GM12878 (cell line): ENCODE results near the gene PIM2. TPM values are rescaled to one million over a fixed set of nuclear protein-coding genes. Genes with fewer than 3 reads are reported as not detected.

Experiments
- ATAC-seq: fragments of 200-7000 bp; cut with Tn5 transposase; 3 replicates; pipeline ENCODE4 v1.9.1; 2020; ENCODE audit warnings: mild to moderate bottlenecking, moderate library complexity
- BruUV-seq: library from RNA; stranded (reverse); fragments of 400-500 nt; replicated peaks from 2 replicates; lab custom pipeline; 2021; lab: Mats Ljungman, UMichigan
- CTCF ChIA-PET: fragments of 300-600 bp; sonication (Branson Sonifier 250); formaldehyde crosslinking; extraction: SDS; loops from one replicate; lab custom pipeline; 2021; ENCODE audit warnings: inconsistent platforms; lab: Yijun Ruan, JAX
- POLR2A ChIA-PET: fragments of 350-600 bp; formaldehyde crosslinking; extraction: SDS; loops from one replicate; lab custom pipeline; 2021; ENCODE audit warnings: inconsistent platforms; lab: Charles Lee
- RAD21 ChIA-PET: fragments of 300-600 bp; sonication (Branson Sonifier 250); formaldehyde crosslinking; loops from one replicate; lab custom pipeline; 2023; ENCODE audit warnings: antibody characterized with exemption; ENCODE audit not compliant: unreplicated experiment; lab: Charles Lee
- SMC1A ChIA-PET: fragments of 300-600 bp; sonication (Branson Sonifier 250); formaldehyde crosslinking; loops from one replicate; lab custom pipeline; 2023; ENCODE audit not compliant: unreplicated experiment, uncharacterized antibody; lab: Charles Lee
- DNase-seq: peaks from one replicate; pipeline ENCODE4 v3.0.0-alpha.2; 2011; ENCODE audit warnings: low read depth, low spot score
- FAIRE-seq: peaks from 3 replicates; lab custom pipeline; 2011; peaks lifted over from hg19 to GRCh38; lab: Jason Lieb, UNC
- H2AFZ ChIP-seq: 2 replicates; pipeline ENCODE4 v1.6.0; 2011; ENCODE audit warnings: low read depth, low read length, control low read depth; ENCODE audit not compliant: control insufficient read depth
- H3K27ac ChIP-seq: 2 replicates; pipeline ENCODE4 v1.5.1; 2011; ENCODE audit warnings: control low read depth; ENCODE audit not compliant: control insufficient read depth, insufficient read depth
- H3K27me3 ChIP-seq, 2 experiments: replicated peaks in 1 of 2; 2 replicates each; pipeline versions ENCODE4 v1.6.0 to v1.6.1; 2011; ENCODE audit warnings: low read length in 1 of 2; ENCODE audit not compliant: control insufficient read depth in 2 of 2, insufficient read depth in 2 of 2
- H3K36me3 ChIP-seq, 2 experiments: 2 replicates each; pipeline ENCODE4 v1.5.1; 2011; ENCODE audit warnings: low read length in 1 of 2; ENCODE audit not compliant: control insufficient read depth in 2 of 2, insufficient read depth in 2 of 2
- H3K4me1 ChIP-seq: 2 replicates; pipeline ENCODE4 v1.6.1; 2011; ENCODE audit warnings: mild to moderate bottlenecking, low read length, moderate library complexity, mixed read lengths; ENCODE audit not compliant: control insufficient read depth, insufficient read depth
- H3K4me2 ChIP-seq: 2 replicates; pipeline ENCODE4 v1.6.0; 2011; ENCODE audit warnings: control low read depth; ENCODE audit not compliant: control insufficient read depth, insufficient read depth
- H3K4me3 ChIP-seq: fragments of 200-600 bp; sonication (generic); 2 replicates; pipeline ENCODE4 v1.5.1; 2016
- H3K79me2 ChIP-seq: 2 replicates; pipeline ENCODE4 v1.6.0; 2011; ENCODE audit warnings: low read length; ENCODE audit not compliant: control insufficient read depth, insufficient read depth
- H3K9ac ChIP-seq: 2 replicates; pipeline ENCODE4 v1.8.0; 2011; ENCODE audit warnings: low read length, control low read depth, mixed read lengths; ENCODE audit not compliant: control insufficient read depth, insufficient read depth
- H3K9me3 ChIP-seq: replicated peaks from 3 replicates; pipeline ENCODE4 v1.5.1; 2011; ENCODE audit warnings: mild to moderate bottlenecking, low read length; ENCODE audit not compliant: control insufficient read depth, insufficient read depth
- H4K20me1 ChIP-seq: 2 replicates; pipeline ENCODE4 v1.6.0; 2011; ENCODE audit not compliant: control insufficient read depth, insufficient read depth
- CHD4 ChIP-seq: fragments of 200-600 bp; sonication (generic); IDR thresholded peaks from 2 replicates; pipeline ENCODE4 v1.6.1; 2016; ENCODE audit warnings: mild to moderate bottlenecking
- EGR1 ChIP-seq, 2 experiments: IDR thresholded peaks; 1 replicate in 1 of 2; 2 replicates in 1 of 2; pipeline ENCODE4 v1.6.1; 2011 to 2012; ENCODE audit warnings: low read depth in 2 of 2, low read length in 2 of 2, borderline replicate concordance in 1 of 2, mild to moderate bottlenecking in 1 of 2, moderate library complexity in 1 of 2
- KAT2A ChIP-seq: conservative IDR thresholded peaks from 2 replicates; pipeline ENCODE4 v1.6.1; 2011; ENCODE audit warnings: low read depth, low read length; ENCODE audit not compliant: control insufficient read depth
- PAX8 ChIP-seq: fragments of 450-650 bp; IDR thresholded peaks from 2 replicates; pipeline ENCODE4 v1.6.1; 2017; ENCODE audit warnings: mild to moderate bottlenecking, moderate library complexity
- SMAD1 ChIP-seq: fragments of 450-650 bp; IDR thresholded peaks from 2 replicates; pipeline ENCODE4 v1.6.1; 2018; ENCODE audit warnings: mild to moderate bottlenecking, low read depth; ENCODE audit not compliant: partially characterized antibody
- YY1 ChIP-seq: IDR thresholded peaks from 2 replicates; pipeline ENCODE4 v1.6.1; 2011; ENCODE audit warnings: low read depth, mild to moderate bottlenecking, low read length
- ZNF274 ChIP-seq: IDR thresholded peaks from one replicate; pipeline ENCODE4 v1.8.0; 2011; ENCODE audit not compliant: insufficient read length, insufficient read depth
- WGBS: methylation state at CpG from one replicate; pipeline ENCODE4 v1.1.6; 2016; ENCODE audit warnings: low lambda C conversion rate; ENCODE audit not compliant: insufficient replicate concordance, insufficient coverage; ENCODE audit errors: missing lambda C conversion rate; 5-methylcytosine and 5-hydroxymethylcytosine counted together
- in situ Hi-C: fragments of 300-500 bp; cut with MboI; formaldehyde crosslinking; loops from 9 replicates; pipeline ENCODE4 v1.14.3; 2018; ENCODE audit warnings: mixed read lengths
- intact Hi-C: fragments of 100-400 bp; cut with micrococcal nuclease; formaldehyde crosslinking; loops from one replicate; pipeline ENCODE4 v1.14.2; 2022; ENCODE audit not compliant: unreplicated experiment
- polyA plus RNA-seq, 11 experiments: library from polyadenylated mRNA; depleted of rRNA in 4 of 11; unstranded in 6 of 11; stranded (reverse) in 5 of 11; fragments of >200 nt; fragmentation: Nextera tagmentation in 4 of 11; fragmentation: Illumina TruSeq in 1 of 11; extraction: Ambion mirVana in 4 of 11; extraction: Trizol in 1 of 11; gene quantifications; 1 replicate in 1 of 11; 2 replicates in 10 of 11; pipeline versions ENCODE4 v1.2.1 to v1.2.3, GENCODE V29; 2011 to 2016; ENCODE audit warnings: inconsistent platforms in 2 of 11, missing spikeins in 2 of 11, low read depth in 1 of 11
- total RNA-seq, 4 experiments: library from RNA; depleted of rRNA in 3 of 4; stranded (reverse); fragments of >200 nt in 3 of 4; fragmentation: Illumina TruSeq in 1 of 4; extraction: Trizol in 1 of 4; gene quantifications; 2 replicates each; pipeline versions ENCODE4 v1.2.1 to v1.2.3, GENCODE V29; 2013 to 2021
- TF ChIP-seq, protein P1 (sequence below): fragments of 450-650 bp; formaldehyde crosslinking; IDR thresholded peaks from 2 replicates; pipeline ENCODE4 v1.4.0; 2020; ENCODE audit warnings: mild to moderate bottlenecking, moderate library complexity
- TF ChIP-seq, protein P2 (sequence below): IDR thresholded peaks from 2 replicates; pipeline ENCODE4 v1.6.1; 2011; ENCODE audit warnings: borderline replicate concordance, low read depth, mild to moderate bottlenecking, moderate library complexity, low read length; ENCODE audit not compliant: insufficient read depth, poor library complexity, severe bottlenecking
- TF ChIP-seq, protein P3 (sequence below): fragments of 450-650 bp; IDR thresholded peaks from 2 replicates; pipeline ENCODE4 v1.6.1; 2017; ENCODE audit warnings: mild to moderate bottlenecking
- TF ChIP-seq, protein P4 (sequence below): fragments of 150-350 bp; IDR thresholded peaks from 2 replicates; pipeline ENCODE4 v1.6.1; 2014; ENCODE audit warnings: mild to moderate bottlenecking, low read depth, low read length
- TF ChIP-seq, protein P5 (sequence below): fragments of 450-650 bp; IDR thresholded peaks from 2 replicates; pipeline ENCODE4 v1.6.1; 2014; ENCODE audit warnings: mild to moderate bottlenecking

The PIM2 gene
- total and polyA plus RNA-seq, 10 of the 15 experiments (the other 5 are each of a cell fraction or from before 2014, with no cell fraction given) = 19.2 to 96.8 (median 32.3) TPM

DNA sequence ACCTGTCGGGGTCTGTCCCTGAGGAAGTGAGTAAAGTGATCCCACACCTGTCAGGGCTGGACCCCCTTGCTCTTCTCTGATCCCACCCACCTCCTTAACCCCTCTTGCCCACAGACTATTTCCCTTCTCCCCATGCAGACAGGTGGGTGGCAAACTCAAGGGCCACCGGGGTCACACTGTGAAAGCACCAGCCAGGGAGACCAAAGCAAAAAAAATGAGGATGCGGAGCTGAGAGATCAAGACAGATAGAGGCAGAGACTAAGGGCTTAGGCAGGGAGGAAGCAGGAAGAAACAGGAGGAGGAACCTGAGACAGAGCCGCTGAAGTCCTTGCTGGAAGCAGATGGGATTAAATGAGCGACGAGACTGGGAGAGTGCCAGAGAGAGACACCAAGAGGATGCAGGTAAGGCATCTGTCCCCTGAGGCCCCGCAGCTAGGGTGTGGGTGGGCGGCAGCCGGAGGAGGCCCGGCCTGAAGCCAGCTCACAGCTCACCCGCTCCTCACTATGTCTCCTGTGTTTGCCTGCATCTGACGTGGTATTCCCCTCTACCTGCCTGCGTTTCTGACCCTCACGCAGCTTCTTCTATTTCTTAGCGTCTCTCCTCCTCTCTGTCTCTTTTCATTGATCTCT is 28.4 kb downstream of the PIM2 start:
- peak overlapping the region; percentile 69; the same call in 1 of the 2 replicates for H3K4me2 ChIP-seq
- ATAC-seq (no peak), DNase-seq (no peak), FAIRE-seq (no peak)
- no peaks in the 10 kb centered on the region for H3K79me2 ChIP-seq
- no peaks in the 10 kb centered on the region for H3K27me3 ChIP-seq
- no peaks in the 10 kb centered on the region for H3K36me3 ChIP-seq
- TF ChIP-seq KAT2A = no peak
- TF ChIP-seq, protein P1, sequence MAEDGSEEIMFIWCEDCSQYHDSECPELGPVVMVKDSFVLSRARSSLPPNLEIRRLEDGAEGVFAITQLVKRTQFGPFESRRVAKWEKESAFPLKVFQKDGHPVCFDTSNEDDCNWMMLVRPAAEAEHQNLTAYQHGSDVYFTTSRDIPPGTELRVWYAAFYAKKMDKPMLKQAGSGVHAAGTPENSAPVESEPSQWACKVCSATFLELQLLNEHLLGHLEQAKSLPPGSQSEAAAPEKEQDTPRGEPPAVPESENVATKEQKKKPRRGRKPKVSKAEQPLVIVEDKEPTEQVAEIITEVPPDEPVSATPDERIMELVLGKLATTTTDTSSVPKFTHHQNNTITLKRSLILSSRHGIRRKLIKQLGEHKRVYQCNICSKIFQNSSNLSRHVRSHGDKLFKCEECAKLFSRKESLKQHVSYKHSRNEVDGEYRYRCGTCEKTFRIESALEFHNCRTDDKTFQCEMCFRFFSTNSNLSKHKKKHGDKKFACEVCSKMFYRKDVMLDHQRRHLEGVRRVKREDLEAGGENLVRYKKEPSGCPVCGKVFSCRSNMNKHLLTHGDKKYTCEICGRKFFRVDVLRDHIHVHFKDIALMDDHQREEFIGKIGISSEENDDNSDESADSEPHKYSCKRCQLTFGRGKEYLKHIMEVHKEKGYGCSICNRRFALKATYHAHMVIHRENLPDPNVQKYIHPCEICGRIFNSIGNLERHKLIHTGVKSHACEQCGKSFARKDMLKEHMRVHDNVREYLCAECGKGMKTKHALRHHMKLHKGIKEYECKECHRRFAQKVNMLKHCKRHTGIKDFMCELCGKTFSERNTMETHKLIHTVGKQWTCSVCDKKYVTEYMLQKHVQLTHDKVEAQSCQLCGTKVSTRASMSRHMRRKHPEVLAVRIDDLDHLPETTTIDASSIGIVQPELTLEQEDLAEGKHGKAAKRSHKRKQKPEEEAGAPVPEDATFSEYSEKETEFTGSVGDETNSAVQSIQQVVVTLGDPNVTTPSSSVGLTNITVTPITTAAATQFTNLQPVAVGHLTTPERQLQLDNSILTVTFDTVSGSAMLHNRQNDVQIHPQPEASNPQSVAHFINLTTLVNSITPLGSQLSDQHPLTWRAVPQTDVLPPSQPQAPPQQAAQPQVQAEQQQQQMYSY (CRISPR knock-in tag) = no peak
- TF ChIP-seq, protein P2, sequence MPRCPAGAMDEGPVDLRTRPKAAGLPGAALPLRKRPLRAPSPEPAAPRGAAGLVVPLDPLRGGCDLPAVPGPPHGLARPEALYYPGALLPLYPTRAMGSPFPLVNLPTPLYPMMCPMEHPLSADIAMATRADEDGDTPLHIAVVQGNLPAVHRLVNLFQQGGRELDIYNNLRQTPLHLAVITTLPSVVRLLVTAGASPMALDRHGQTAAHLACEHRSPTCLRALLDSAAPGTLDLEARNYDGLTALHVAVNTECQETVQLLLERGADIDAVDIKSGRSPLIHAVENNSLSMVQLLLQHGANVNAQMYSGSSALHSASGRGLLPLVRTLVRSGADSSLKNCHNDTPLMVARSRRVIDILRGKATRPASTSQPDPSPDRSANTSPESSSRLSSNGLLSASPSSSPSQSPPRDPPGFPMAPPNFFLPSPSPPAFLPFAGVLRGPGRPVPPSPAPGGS = no peak
- no peak for TF ChIP-seq ZNF274
- TF ChIP-seq, protein P3, sequence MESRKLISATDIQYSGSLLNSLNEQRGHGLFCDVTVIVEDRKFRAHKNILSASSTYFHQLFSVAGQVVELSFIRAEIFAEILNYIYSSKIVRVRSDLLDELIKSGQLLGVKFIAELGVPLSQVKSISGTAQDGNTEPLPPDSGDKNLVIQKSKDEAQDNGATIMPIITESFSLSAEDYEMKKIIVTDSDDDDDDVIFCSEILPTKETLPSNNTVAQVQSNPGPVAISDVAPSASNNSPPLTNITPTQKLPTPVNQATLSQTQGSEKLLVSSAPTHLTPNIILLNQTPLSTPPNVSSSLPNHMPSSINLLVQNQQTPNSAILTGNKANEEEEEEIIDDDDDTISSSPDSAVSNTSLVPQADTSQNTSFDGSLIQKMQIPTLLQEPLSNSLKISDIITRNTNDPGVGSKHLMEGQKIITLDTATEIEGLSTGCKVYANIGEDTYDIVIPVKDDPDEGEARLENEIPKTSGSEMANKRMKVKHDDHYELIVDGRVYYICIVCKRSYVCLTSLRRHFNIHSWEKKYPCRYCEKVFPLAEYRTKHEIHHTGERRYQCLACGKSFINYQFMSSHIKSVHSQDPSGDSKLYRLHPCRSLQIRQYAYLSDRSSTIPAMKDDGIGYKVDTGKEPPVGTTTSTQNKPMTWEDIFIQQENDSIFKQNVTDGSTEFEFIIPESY = no peak
- TF ChIP-seq, protein P4, sequence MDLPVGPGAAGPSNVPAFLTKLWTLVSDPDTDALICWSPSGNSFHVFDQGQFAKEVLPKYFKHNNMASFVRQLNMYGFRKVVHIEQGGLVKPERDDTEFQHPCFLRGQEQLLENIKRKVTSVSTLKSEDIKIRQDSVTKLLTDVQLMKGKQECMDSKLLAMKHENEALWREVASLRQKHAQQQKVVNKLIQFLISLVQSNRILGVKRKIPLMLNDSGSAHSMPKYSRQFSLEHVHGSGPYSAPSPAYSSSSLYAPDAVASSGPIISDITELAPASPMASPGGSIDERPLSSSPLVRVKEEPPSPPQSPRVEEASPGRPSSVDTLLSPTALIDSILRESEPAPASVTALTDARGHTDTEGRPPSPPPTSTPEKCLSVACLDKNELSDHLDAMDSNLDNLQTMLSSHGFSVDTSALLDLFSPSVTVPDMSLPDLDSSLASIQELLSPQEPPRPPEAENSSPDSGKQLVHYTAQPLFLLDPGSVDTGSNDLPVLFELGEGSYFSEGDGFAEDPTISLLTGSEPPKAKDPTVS = no peak
- no peak for TF ChIP-seq SMAD1
- no peak for TF ChIP-seq PAX8
- TF ChIP-seq, protein P5, sequence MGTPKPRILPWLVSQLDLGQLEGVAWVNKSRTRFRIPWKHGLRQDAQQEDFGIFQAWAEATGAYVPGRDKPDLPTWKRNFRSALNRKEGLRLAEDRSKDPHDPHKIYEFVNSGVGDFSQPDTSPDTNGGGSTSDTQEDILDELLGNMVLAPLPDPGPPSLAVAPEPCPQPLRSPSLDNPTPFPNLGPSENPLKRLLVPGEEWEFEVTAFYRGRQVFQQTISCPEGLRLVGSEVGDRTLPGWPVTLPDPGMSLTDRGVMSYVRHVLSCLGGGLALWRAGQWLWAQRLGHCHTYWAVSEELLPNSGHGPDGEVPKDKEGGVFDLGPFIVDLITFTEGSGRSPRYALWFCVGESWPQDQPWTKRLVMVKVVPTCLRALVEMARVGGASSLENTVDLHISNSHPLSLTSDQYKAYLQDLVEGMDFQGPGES = no peak
- TF ChIP-seq EGR1 (IDR thresholded peaks at IDR 0.05; ENCODE audit: borderline replicate concordance in 1 of 2, low read depth in 2 of 2, low read length in 2 of 2) = no peak
- TF ChIP-seq CHD4 = no peak
- no peak for TF ChIP-seq YY1
- in situ Hi-C loops = no loop called here
- intact Hi-C loops = loop anchor here (5.0 to 10.0 kb wide), 2 partner anchors 243 to 416 kb away; partner anchors contain the start of genes FTSJ1 and SLC38A5
- no peaks in the 10 kb centered on the region for H3K4me1 ChIP-seq
- SMC1A ChIA-PET = interaction anchor here (1.1 kb wide), 1 partner anchor 239 kb away, joined by 4 read pairs; no protein-coding TSS in a partner anchor
- 29% methylated on average over 15 of the region's 15 CpGs for WGBS
- peak overlapping the region; percentile 23; the same call in 1 of the 2 replicates for H2AFZ ChIP-seq
- POLR2A ChIA-PET = no interaction called here
- no TSS peak for BruUV-seq
- H3K9me3 ChIP-seq = no peaks in the 10 kb centered on the region; the same call in 2 of the 3 replicates
- H3K9ac ChIP-seq = no peak overlapping the region
- no peaks in the 10 kb centered on the region for H4K20me1 ChIP-seq
- CTCF ChIA-PET = no interaction called here
- RAD21 ChIA-PET = interaction anchor here (1.2 kb wide), 1 partner anchor 56 kb away, joined by 6 read pairs; no protein-coding TSS in a partner anchor
- peak overlapping the region; percentile 67; the same call in 1 of the 2 replicates for H3K4me3 ChIP-seq
- H3K27ac ChIP-seq = no peak overlapping the region
